ENCODE data around the gene LPCAT2.

- TF ChIP-seq SMC3 (IDR thresholded peaks at IDR 0.05) (no peak), CHD4 (IDR thresholded peaks at IDR 0.05; ENCODE audit: borderline replicate concordance) (no peak), CTCF (IDR thresholded peaks at IDR 0.05) (no peak), REST (IDR thresholded peaks at IDR 0.05) (no peak), RAD21 (conservative IDR thresholded peaks at IDR 0.05 in 1 of 2, IDR thresholded peaks at IDR 0.05 in 1 of 2) (no peak), POLR2A (IDR thresholded peaks at IDR 0.05; ENCODE audit: low read length) (no peak), TP53 (CRISPR knock-in tag; IDR thresholded peaks at IDR 0.05) (no peak), RFX5 (IDR thresholded peaks at IDR 0.05) (no peak), EP300 (IDR thresholded peaks at IDR 0.05) (no peak)
- TF ChIP-seq, protein P1, sequence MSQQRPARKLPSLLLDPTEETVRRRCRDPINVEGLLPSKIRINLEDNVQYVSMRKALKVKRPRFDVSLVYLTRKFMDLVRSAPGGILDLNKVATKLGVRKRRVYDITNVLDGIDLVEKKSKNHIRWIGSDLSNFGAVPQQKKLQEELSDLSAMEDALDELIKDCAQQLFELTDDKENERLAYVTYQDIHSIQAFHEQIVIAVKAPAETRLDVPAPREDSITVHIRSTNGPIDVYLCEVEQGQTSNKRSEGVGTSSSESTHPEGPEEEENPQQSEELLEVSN (IDR thresholded peaks at IDR 0.05; ENCODE audit: borderline replicate concordance, low read depth): no peak
Observed at GRCh38 chr16:55621771-55622170, 112.9 kb downstream of the LPCAT2 start.
